SU-DHL-6 (cell line): Measurements from ENCODE around the gene GDNF.

ENCODE experiments used
- H2AFZ ChIP-seq: fragments of 200-600 bp; sonication (generic); 2 replicates; pipeline ENCODE4 v1.6.1; 2014; ENCODE audit warnings: low read depth, mild to moderate bottlenecking, moderate library complexity, mixed read lengths, antibody characterized with exemption, low read length; ENCODE audit not compliant: severe bottlenecking
- H3F3A ChIP-seq: fragments of 200-600 bp; shearing (Covaris generic); 2 replicates; pipeline ENCODE4 v1.6.0; 2016; ENCODE audit warnings: antibody characterized with exemption, mild to moderate bottlenecking; ENCODE audit not compliant: insufficient read depth
- H3K27ac ChIP-seq: fragments of 200-600 bp; sonication (generic); 2 replicates; pipeline ENCODE4 v1.5.1; 2016; ENCODE audit warnings: low read depth, mild to moderate bottlenecking, low read length, moderate library complexity, mixed read lengths
- H3K27me3 ChIP-seq: fragments of 200-600 bp; sonication (generic), shearing (Covaris generic); 2 replicates; pipeline ENCODE4 v1.6.0; 2014; ENCODE audit warnings: mild to moderate bottlenecking, low read length
- H3K36me3 ChIP-seq: fragments of 200-600 bp; sonication (generic); 2 replicates; pipeline ENCODE4 v1.6.1; 2014; ENCODE audit warnings: mild to moderate bottlenecking, low read length, mixed read lengths
- H3K4me2 ChIP-seq: fragments of 300-600, 200-600 bp; shearing (Covaris generic), sonication (generic); 2 replicates; pipeline ENCODE4 v1.6.0; 2014; ENCODE audit warnings: low read length, low read depth, mild to moderate bottlenecking; ENCODE audit not compliant: poor library complexity, severe bottlenecking
- H3K4me3 ChIP-seq: fragments of 200-600 bp; sonication (generic); 2 replicates; pipeline ENCODE4 v1.5.1; 2014; ENCODE audit warnings: antibody characterized with exemption, low read length, mild to moderate bottlenecking, mixed read lengths; ENCODE audit not compliant: insufficient read depth, poor library complexity, severe bottlenecking
- H3K79me2 ChIP-seq: fragments of 200-600 bp; sonication (generic); 2 replicates; pipeline ENCODE4 v1.6.1; 2014; ENCODE audit warnings: mild to moderate bottlenecking, low read length, moderate library complexity; ENCODE audit not compliant: insufficient read depth
- H3K9ac ChIP-seq: fragments of 200-600 bp; sonication (generic); 2 replicates; pipeline ENCODE4 v1.7.0; 2014; ENCODE audit warnings: mild to moderate bottlenecking, low read length
- H3K9me2 ChIP-seq: fragments of 200-600 bp; sonication (generic); replicated peaks from 2 replicates; pipeline ENCODE4 v1.6.1; 2014; ENCODE audit warnings: low read length; ENCODE audit not compliant: insufficient read depth
- H3K9me3 ChIP-seq: fragments of 200-600 bp; sonication (generic); 2 replicates; pipeline ENCODE4 v1.6.1; 2014; ENCODE audit warnings: low read length, mixed read lengths; ENCODE audit not compliant: insufficient read depth
- H4K20me1 ChIP-seq: fragments of 200-600 bp; sonication (generic); 2 replicates; pipeline ENCODE4 v1.6.1; 2014; ENCODE audit warnings: low read depth, mild to moderate bottlenecking, antibody characterized with exemption, low read length, moderate library complexity, mixed read lengths
- EZH2phosphoT487 ChIP-seq: fragments of 200-600 bp; sonication (generic), shearing (Covaris generic); conservative IDR thresholded peaks from 2 replicates; pipeline ENCODE4 v1.6.1; 2018; ENCODE audit warnings: mild to moderate bottlenecking, antibody characterized with exemption, low read length, moderate library complexity, mixed read lengths
- TF ChIP-seq, protein P1 (sequence below): fragments of 200-600 bp; sonication (generic); IDR thresholded peaks from one replicate; pipeline ENCODE4 v1.5.1; 2017; ENCODE audit warnings: antibody characterized with exemption, mild to moderate bottlenecking, low read length, moderate library complexity; ENCODE audit not compliant: insufficient read depth, poor library complexity, severe bottlenecking

The GDNF gene

GRCh38 chr5:37777432-37778130 lies 62.3 kb downstream of the GDNF start:
- no peak for TF ChIP-seq EZH2phosphoT487
- TF ChIP-seq, protein P1, sequence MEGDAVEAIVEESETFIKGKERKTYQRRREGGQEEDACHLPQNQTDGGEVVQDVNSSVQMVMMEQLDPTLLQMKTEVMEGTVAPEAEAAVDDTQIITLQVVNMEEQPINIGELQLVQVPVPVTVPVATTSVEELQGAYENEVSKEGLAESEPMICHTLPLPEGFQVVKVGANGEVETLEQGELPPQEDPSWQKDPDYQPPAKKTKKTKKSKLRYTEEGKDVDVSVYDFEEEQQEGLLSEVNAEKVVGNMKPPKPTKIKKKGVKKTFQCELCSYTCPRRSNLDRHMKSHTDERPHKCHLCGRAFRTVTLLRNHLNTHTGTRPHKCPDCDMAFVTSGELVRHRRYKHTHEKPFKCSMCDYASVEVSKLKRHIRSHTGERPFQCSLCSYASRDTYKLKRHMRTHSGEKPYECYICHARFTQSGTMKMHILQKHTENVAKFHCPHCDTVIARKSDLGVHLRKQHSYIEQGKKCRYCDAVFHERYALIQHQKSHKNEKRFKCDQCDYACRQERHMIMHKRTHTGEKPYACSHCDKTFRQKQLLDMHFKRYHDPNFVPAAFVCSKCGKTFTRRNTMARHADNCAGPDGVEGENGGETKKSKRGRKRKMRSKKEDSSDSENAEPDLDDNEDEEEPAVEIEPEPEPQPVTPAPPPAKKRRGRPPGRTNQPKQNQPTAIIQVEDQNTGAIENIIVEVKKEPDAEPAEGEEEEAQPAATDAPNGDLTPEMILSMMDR, result no peak
- no peaks in the 10 kb centered on the region for H4K20me1 ChIP-seq
- no peak overlapping the region for H3K4me2 ChIP-seq
- no peaks in the 10 kb centered on the region for H3K27me3 ChIP-seq
- H3K36me3 ChIP-seq, result no peaks in the 10 kb centered on the region
- H3K79me2 ChIP-seq, result no peaks in the 10 kb centered on the region
- no peak overlapping the region for H3K9ac ChIP-seq
- H3F3A ChIP-seq, result no peaks in the 10 kb centered on the region
- no peak overlapping the region for H3K4me3 ChIP-seq
- no peak overlapping the region for H3K27ac ChIP-seq
- H2AFZ ChIP-seq, result no peak overlapping the region
- no peaks in the 10 kb centered on the region for H3K9me2 ChIP-seq
- H3K9me3 ChIP-seq, result peaks cover 6% of the 10 kb centered on the region; the same call in 1 of the 2 replicates

DNA sequence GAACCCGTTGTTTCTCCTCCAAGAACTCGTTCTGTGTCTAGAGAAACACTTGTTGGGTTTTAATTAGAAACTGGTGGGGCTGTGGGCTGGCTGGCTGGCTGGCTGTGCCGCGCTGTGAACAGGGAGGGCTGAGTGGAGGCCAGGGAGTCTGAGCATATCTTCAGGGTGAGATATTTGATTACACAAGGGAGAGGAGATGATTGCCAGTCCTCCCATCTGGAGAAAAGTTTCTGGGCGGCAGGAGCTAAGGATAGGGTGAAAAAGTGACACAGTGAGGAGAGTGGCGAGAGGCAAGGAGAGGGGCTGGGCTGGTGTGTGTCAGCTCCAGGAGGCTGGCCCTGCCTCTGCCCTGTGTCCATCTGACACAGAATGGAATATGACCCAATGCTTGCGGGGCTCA lies 63.0 kb downstream of the GDNF start:
- Histone ChIP-seq H3K4me3 (no peak overlapping the region), H3K9me2 (no peaks in the 10 kb centered on the region), H3K27ac (no peak overlapping the region), H3K9ac (no peak overlapping the region), H3K9me3 (peaks cover 6% of the 10 kb centered on the region; the same call in 1 of the 2 replicates), H3K79me2 (no peaks in the 10 kb centered on the region), H3K4me2 (no peak overlapping the region), H3K27me3 (no peaks in the 10 kb centered on the region), H4K20me1 (no peaks in the 10 kb centered on the region), H2AFZ (no peak overlapping the region), H3F3A (no peaks in the 10 kb centered on the region), H3K36me3 (no peaks in the 10 kb centered on the region)
- TF ChIP-seq, protein P1, result no peak
- no peak for TF ChIP-seq EZH2phosphoT487

DNA sequence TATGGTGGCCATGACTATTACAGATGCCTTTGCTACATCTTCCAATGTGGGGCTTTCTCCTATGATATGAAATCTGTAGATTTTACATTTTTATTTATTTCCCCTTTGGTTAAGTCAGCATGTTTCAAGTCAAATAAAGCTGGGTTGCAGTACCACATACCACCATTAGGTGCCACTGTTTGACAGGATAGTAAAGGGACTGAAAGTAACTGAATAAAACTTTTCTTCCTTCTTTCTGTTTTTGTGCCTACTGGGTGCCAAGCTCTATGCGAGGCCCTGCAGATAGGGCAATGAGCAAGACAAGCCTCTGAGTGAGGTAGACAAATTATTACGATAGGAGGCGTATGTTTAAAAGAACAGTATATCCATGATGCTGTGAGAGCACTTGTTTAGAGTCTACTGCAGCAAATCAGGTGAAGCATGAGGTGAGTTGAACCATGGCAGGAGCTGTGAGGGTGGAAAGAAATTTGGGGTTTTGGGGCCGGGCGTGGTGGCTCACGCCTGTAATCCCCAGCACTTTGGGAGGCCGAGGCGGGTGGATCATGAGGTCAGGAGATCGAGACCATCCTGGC lies 64.8 kb downstream of the GDNF start:
- Histone ChIP-seq H3K9me2 (no peaks in the 10 kb centered on the region), H4K20me1 (no peaks in the 10 kb centered on the region), H3F3A (no peaks in the 10 kb centered on the region), H3K27me3 (no peaks in the 10 kb centered on the region), H3K36me3 (no peaks in the 10 kb centered on the region), H2AFZ (no peak overlapping the region), H3K9me3 (peaks cover 6% of the 10 kb centered on the region; the same call in 1 of the 2 replicates), H3K4me3 (no peak overlapping the region), H3K79me2 (no peaks in the 10 kb centered on the region), H3K27ac (no peak overlapping the region), H3K4me2 (no peak overlapping the region), H3K9ac (no peak overlapping the region)
- TF ChIP-seq EZH2phosphoT487, result no peak
- TF ChIP-seq, protein P1, result peak; percentile 42
